ENCODE data around the gene GLP1R.
A peak's percentile ranks its signal among the peaks of the same experiment; 100 is the strongest.
"Not testable (repeated sequence)": the region's sequence is repeated elsewhere in the genome, so short reads cannot be mapped to it uniquely, and the experiment has no call there.

GLP1R gene

GRCh38 chr6:39136207-39136606 is 87.6 kb downstream of the GLP1R start:
- not testable (repeated sequence) for DNase-seq

GRCh38 chr6:39137245-39137644 is 88.7 kb downstream of the GLP1R start:
- peak; percentile 39 for DNase-seq

All from stimulated activated CD4-positive, alpha-beta T cell treated with anti-CD3 and anti-CD28 coated beads, Interleukin-4, amount 100 ng/mL, for 24 hours (primary cell).